Breast epithelium (tissue), 4 donors: ENCODE measurements around the gene LRRFIP1. TPM values are rescaled to one million over a fixed set of nuclear protein-coding genes. Genes with fewer than 3 reads are reported as not detected.

Experiments used
- DNase-seq, 2 donors: peaks; one replicate each; pipeline ENCODE4 v3.0.0-alpha.2; 2019; ENCODE audit warnings: low spot score in 2 of 2
- H3K27ac ChIP-seq, 2 donors: fragments of 200-600 bp; sonication (generic) in 1 of 2; one replicate each; pipeline ENCODE4 v1.5.1; 2016 to 2019; ENCODE audit warnings: mild to moderate bottlenecking in 1 of 2
- H3K27me3 ChIP-seq, 2 donors: fragments of 200-600 bp; sonication (generic) in 1 of 2; one replicate each; pipeline versions ENCODE4 v1.5.1 to v1.6.0; 2017 to 2019; ENCODE audit warnings: control low read depth in 1 of 2, mild to moderate bottlenecking in 1 of 2
- H3K36me3 ChIP-seq: fragments of 200-600 bp; one replicate; pipeline ENCODE4 v1.5.1; 2019
- H3K4me1 ChIP-seq, 2 donors: fragments of 200-600 bp; sonication (generic); one replicate each; pipeline ENCODE4 v1.5.1; 2016 to 2019; ENCODE audit warnings: control low read depth in 1 of 2
- H3K4me3 ChIP-seq, 3 donors: fragments of 200-600 bp; sonication (generic); 1 replicate in 2 of 3; 2 replicates in 1 of 3; pipeline ENCODE4 v1.5.1; 2016 to 2019; ENCODE audit warnings: mild to moderate bottlenecking in 3 of 3, moderate library complexity in 2 of 3
- H3K9me3 ChIP-seq, 2 donors: fragments of 200-600 bp; sonication (generic) in 1 of 2; one replicate each; pipeline ENCODE4 v1.5.1; 2016 to 2019; ENCODE audit warnings: control low read depth in 1 of 2
- POLR2A ChIP-seq: fragments of 450-650 bp; IDR thresholded peaks from one replicate; pipeline ENCODE4 v1.6.1; 2016; ENCODE audit warnings: antibody characterized with exemption, mild to moderate bottlenecking, moderate library complexity
- POLR2AphosphoS5 ChIP-seq, 3 donors: sonication (generic); formaldehyde crosslinking; IDR thresholded peaks; one replicate each; pipeline ENCODE4 v1.6.1; 2017; ENCODE audit warnings: antibody characterized with exemption in 3 of 3
- intact Hi-C: fragments of 100-400 bp; cut with DNase I; formaldehyde crosslinking; loops from one replicate; pipeline ENCODE4 v1.15.1; 2023; ENCODE audit warnings: low total_unique reads
- total RNA-seq, 3 donors: library from RNA; depleted of rRNA; stranded (reverse); fragments of >200 nt; gene quantifications; one replicate each; pipeline ENCODE4 v1.1.0, GENCODE V29; 2016
- TF ChIP-seq, protein P1 (sequence below), 3 donors: fragments of 450-650 bp; IDR thresholded peaks; one replicate each; pipeline ENCODE4 v1.5.1; 2016 to 2017; ENCODE audit warnings: antibody characterized with exemption in 3 of 3, mild to moderate bottlenecking in 3 of 3, moderate library complexity in 3 of 3

Gene LRRFIP1
- total RNA-seq, 3 donors from 2014 or later = 82.6 to 136 (median 130) TPM

- H3K36me3 ChIP-seq = no peaks in the 10 kb centered on the region
- no peaks in the 10 kb centered on the region for H3K27me3 ChIP-seq
- TF ChIP-seq POLR2AphosphoS5 (IDR thresholded peaks at IDR 0.05) = peak in 2 of 3 donors; percentile 29
- TF ChIP-seq, protein P1, sequence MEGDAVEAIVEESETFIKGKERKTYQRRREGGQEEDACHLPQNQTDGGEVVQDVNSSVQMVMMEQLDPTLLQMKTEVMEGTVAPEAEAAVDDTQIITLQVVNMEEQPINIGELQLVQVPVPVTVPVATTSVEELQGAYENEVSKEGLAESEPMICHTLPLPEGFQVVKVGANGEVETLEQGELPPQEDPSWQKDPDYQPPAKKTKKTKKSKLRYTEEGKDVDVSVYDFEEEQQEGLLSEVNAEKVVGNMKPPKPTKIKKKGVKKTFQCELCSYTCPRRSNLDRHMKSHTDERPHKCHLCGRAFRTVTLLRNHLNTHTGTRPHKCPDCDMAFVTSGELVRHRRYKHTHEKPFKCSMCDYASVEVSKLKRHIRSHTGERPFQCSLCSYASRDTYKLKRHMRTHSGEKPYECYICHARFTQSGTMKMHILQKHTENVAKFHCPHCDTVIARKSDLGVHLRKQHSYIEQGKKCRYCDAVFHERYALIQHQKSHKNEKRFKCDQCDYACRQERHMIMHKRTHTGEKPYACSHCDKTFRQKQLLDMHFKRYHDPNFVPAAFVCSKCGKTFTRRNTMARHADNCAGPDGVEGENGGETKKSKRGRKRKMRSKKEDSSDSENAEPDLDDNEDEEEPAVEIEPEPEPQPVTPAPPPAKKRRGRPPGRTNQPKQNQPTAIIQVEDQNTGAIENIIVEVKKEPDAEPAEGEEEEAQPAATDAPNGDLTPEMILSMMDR (IDR thresholded peaks at IDR 0.05) = peak; percentile 49 to 89 (median 83)
- TF ChIP-seq POLR2A = no peak
- H3K9me3 ChIP-seq = no peaks in the 10 kb centered on the region
- H3K4me1 ChIP-seq = peaks cover 0 to 6% of the 10 kb centered on the region in 2 donors
- peak overlapping the region in 2 of 3 donors; percentile 47 to 62 for H3K4me3 ChIP-seq
- intact Hi-C loops = loop anchor here (10.0 kb wide), 1 partner anchor 71 kb away; no protein-coding TSS in a partner anchor
- DNase-seq = peak in 1 of 2 donors; percentile 84
- peak overlapping the region; percentile 86 to 93 for H3K27ac ChIP-seq
These were observed 46.0 kb downstream of the LRRFIP1 start for GRCh38 chr2:237673130-237674001.

- TF ChIP-seq POLR2AphosphoS5 (IDR thresholded peaks at IDR 0.05) (peak; percentile 62 to 71 (median 64)), POLR2A (no peak)
- TF ChIP-seq, protein P1 (IDR thresholded peaks at IDR 0.05) = peak in 1 of 3 donors; percentile 33
- intact Hi-C loops = loop anchor here (10.0 kb wide), 1 partner anchor 70 kb away; no protein-coding TSS in a partner anchor
- Histone ChIP-seq H3K27me3 (no peaks in the 10 kb centered on the region), H3K9me3 (no peaks in the 10 kb centered on the region), H3K36me3 (no peaks in the 10 kb centered on the region), H3K4me3 (peak overlapping the region in 2 of 3 donors; percentile 39 to 48), H3K27ac (peak overlapping the region; percentile 86 to 93), H3K4me1 (peaks cover 0 to 6% of the 10 kb centered on the region in 2 donors)
- peak; percentile 80 to 83 for DNase-seq
These were observed 47.4 kb downstream of the LRRFIP1 start for GRCh38 chr2:237674731-237675276.

DNA sequence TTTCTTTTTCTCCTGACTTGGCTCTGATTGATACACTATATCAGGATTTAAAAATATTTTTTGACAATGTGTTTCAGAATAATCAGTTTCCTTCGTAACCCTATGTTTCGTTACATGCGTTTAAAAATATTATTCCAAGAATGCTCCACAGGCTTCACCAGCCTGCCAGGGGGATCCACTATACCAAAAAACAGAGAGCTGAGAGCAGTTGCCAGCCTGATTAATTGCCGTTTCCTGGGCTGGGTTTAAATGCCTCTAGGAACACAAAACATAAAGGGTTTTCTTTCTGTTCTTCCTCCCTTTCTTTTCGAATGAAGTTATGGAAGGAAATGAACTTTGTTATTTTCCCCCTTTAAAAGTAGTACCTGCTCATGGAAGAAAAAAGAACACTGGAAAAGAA is 47.9 kb downstream of the LRRFIP1 start:
- intact Hi-C loops = loop anchor here (10.0 kb wide), 1 partner anchor 69 kb away; no protein-coding TSS in a partner anchor
- no peak for DNase-seq
- H3K9me3 ChIP-seq = no peaks in the 10 kb centered on the region
- no peaks in the 10 kb centered on the region for H3K27me3 ChIP-seq
- H3K27ac ChIP-seq = peak overlapping the region; percentile 86 to 93
- peak overlapping the region in 2 of 3 donors; percentile 39 to 48 for H3K4me3 ChIP-seq
- H3K4me1 ChIP-seq = peaks cover 0 to 6% of the 10 kb centered on the region in 2 donors
- no peaks in the 10 kb centered on the region for H3K36me3 ChIP-seq
- TF ChIP-seq POLR2AphosphoS5 (IDR thresholded peaks at IDR 0.05) (no peak), POLR2A (no peak)
- TF ChIP-seq, protein P1 (IDR thresholded peaks at IDR 0.05) = no peak

GRCh38 chr2:237680702-237681478 is 53.5 kb downstream of the LRRFIP1 start:
- H3K4me3 ChIP-seq = no peak overlapping the region
- H3K4me1 ChIP-seq = no peaks in the 10 kb centered on the region
- H3K9me3 ChIP-seq = no peaks in the 10 kb centered on the region
- H3K27ac ChIP-seq = no peak overlapping the region
- intact Hi-C loops = no loop called here
- no peak for DNase-seq
- TF ChIP-seq, protein P1 (IDR thresholded peaks at IDR 0.05) = no peak
- no peak for TF ChIP-seq POLR2A
- no peak for TF ChIP-seq POLR2AphosphoS5 (IDR thresholded peaks at IDR 0.05)
- H3K36me3 ChIP-seq = no peaks in the 10 kb centered on the region
- H3K27me3 ChIP-seq = no peaks in the 10 kb centered on the region
